ENCODE results near the gene AQP9.

DNA sequence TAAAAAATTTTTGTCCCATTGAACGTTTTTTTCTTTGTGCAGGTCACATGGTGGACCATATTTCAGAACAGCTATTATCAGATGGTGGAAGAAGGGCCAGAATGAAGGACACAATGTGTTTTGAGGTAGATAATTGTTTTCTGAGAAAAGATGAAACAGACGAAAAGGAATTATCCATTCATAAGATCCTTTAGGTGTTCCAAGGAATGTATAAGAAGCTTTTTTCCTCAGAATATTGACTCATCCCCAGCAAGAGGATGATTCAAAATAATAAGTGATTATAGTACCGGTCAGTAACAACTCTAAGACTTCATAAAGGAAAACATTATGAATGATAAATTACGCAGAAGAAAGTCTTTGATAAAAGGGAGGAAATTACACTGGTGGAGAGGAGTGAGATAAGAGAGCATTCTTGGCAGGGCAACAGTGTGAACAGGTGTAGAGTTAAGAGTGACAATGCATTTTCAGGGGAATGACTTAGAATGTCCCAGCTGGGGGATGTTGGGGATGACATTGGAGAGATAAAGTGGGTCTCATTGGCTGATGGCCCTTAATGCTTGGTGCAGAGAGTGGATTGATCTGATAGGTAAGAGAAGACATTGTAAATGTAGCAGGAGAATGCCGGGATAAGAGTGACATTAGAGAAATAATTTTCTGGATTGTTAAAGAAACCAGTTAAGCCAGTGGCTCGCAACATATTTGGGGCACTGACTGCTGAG lies 27.0 kb upstream of the AQP9 start:
- TF ChIP-seq, protein P1, sequence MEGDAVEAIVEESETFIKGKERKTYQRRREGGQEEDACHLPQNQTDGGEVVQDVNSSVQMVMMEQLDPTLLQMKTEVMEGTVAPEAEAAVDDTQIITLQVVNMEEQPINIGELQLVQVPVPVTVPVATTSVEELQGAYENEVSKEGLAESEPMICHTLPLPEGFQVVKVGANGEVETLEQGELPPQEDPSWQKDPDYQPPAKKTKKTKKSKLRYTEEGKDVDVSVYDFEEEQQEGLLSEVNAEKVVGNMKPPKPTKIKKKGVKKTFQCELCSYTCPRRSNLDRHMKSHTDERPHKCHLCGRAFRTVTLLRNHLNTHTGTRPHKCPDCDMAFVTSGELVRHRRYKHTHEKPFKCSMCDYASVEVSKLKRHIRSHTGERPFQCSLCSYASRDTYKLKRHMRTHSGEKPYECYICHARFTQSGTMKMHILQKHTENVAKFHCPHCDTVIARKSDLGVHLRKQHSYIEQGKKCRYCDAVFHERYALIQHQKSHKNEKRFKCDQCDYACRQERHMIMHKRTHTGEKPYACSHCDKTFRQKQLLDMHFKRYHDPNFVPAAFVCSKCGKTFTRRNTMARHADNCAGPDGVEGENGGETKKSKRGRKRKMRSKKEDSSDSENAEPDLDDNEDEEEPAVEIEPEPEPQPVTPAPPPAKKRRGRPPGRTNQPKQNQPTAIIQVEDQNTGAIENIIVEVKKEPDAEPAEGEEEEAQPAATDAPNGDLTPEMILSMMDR (IDR thresholded peaks at IDR 0.05): no peak
- no peak for TF ChIP-seq POLR2AphosphoS5 (IDR thresholded peaks at IDR 0.05; ENCODE audit: low read depth, low read length)
- TF ChIP-seq, protein P2, sequence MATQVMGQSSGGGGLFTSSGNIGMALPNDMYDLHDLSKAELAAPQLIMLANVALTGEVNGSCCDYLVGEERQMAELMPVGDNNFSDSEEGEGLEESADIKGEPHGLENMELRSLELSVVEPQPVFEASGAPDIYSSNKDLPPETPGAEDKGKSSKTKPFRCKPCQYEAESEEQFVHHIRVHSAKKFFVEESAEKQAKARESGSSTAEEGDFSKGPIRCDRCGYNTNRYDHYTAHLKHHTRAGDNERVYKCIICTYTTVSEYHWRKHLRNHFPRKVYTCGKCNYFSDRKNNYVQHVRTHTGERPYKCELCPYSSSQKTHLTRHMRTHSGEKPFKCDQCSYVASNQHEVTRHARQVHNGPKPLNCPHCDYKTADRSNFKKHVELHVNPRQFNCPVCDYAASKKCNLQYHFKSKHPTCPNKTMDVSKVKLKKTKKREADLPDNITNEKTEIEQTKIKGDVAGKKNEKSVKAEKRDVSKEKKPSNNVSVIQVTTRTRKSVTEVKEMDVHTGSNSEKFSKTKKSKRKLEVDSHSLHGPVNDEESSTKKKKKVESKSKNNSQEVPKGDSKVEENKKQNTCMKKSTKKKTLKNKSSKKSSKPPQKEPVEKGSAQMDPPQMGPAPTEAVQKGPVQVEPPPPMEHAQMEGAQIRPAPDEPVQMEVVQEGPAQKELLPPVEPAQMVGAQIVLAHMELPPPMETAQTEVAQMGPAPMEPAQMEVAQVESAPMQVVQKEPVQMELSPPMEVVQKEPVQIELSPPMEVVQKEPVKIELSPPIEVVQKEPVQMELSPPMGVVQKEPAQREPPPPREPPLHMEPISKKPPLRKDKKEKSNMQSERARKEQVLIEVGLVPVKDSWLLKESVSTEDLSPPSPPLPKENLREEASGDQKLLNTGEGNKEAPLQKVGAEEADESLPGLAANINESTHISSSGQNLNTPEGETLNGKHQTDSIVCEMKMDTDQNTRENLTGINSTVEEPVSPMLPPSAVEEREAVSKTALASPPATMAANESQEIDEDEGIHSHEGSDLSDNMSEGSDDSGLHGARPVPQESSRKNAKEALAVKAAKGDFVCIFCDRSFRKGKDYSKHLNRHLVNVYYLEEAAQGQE (IDR thresholded peaks at IDR 0.05; ENCODE audit: insufficient read depth in 1 of 2, low read depth in 2 of 2, low read length in 1 of 2): no peak

All from Panc1 (cell line).